D721Med (cell line): ENCODE data around the gene SETD7.

Experiments used
- DNase-seq: peaks from one replicate; pipeline ENCODE4 v3.0.0; 2011; ENCODE audit warnings: low spot score; ENCODE audit not compliant: insufficient read length
- FAIRE-seq: peaks from 2 replicates; lab custom pipeline; 2011; peaks lifted over from hg19 to GRCh38; lab: Jason Lieb, UNC
- CTCF ChIP-seq: IDR thresholded peaks from 2 replicates; pipeline ENCODE4 v1.5.1; 2012; ENCODE audit warnings: mild to moderate bottlenecking, control low read depth; ENCODE audit not compliant: insufficient read depth; ENCODE audit errors: missing control alignments

SETD7 gene

GRCh38 chr4:139550724-139551429 lies 5.1 kb downstream of the SETD7 start:
- TF ChIP-seq CTCF, result no peak
- FAIRE-seq (no peak), DNase-seq (no peak)

GRCh38 chr4:139547979-139548378 lies 8.0 kb downstream of the SETD7 start:
- TF ChIP-seq CTCF, result no peak
- no peak for DNase-seq
- FAIRE-seq, result no peak

GRCh38 chr4:139540632-139541031 lies 15.4 kb downstream of the SETD7 start:
- no peak for TF ChIP-seq CTCF
- DNase-seq (no peak), FAIRE-seq (no peak)

- FAIRE-seq, result no peak
Measured at GRCh38 chr4:139540161-139540560, 15.9 kb downstream of the SETD7 start.

GRCh38 chr4:139537292-139537691 lies 18.7 kb downstream of the SETD7 start:
- no peak for FAIRE-seq
- TF ChIP-seq CTCF, result no peak
- no peak for DNase-seq

More at GRCh38 chr4:139540161-139540560, 15.9 kb downstream of the SETD7 start:
- no peak for TF ChIP-seq CTCF
- DNase-seq, result no peak

- no peak for DNase-seq
- no peak for TF ChIP-seq CTCF
- no peak for FAIRE-seq
Measured at GRCh38 chr4:139535871-139536234, 20.2 kb downstream of the SETD7 start.

GRCh38 chr4:139535228-139535870 lies 20.7 kb downstream of the SETD7 start:
- no peak for FAIRE-seq
- TF ChIP-seq CTCF, result no peak
- DNase-seq, result no peak
